Adrenal gland (tissue), 12 donors: ENCODE results near the gene SPECC1L. TPM values are rescaled to one million over a fixed set of nuclear protein-coding genes. Genes with fewer than 3 reads are reported as not detected.

ENCODE experiments used
- DNase-seq, 7 donors: peaks; one replicate each; pipeline ENCODE4 v3.0.0-alpha.2; 2019 to 2020
- H3K27ac ChIP-seq, 5 donors: fragments of 200-600 bp; sonication (generic) in 4 of 5; 1 replicate in 3 of 5; 2 replicates in 2 of 5; pipeline versions ENCODE4 v1.5.1 to v1.8.0; 2016 to 2020; ENCODE audit warnings: mild to moderate bottlenecking in 1 of 5
- H3K27me3 ChIP-seq: fragments of 200-600 bp; 2 replicates; pipeline ENCODE4 v1.8.0; 2021
- H3K36me3 ChIP-seq, 2 donors: fragments of 200-600 bp; replicated peaks in 1 of 2; 1 replicate in 1 of 2; 2 replicates in 1 of 2; pipeline versions ENCODE4 v1.5.1 to v1.8.0; 2018 to 2022
- H3K4me1 ChIP-seq, 2 donors: fragments of 200-600 bp; replicated peaks in 1 of 2; 1 replicate in 1 of 2; 2 replicates in 1 of 2; pipeline versions ENCODE4 v1.5.1 to v1.8.0; 2018 to 2021
- H3K4me3 ChIP-seq, 4 donors: fragments of 200-600 bp; sonication (generic) in 3 of 4; one replicate each; pipeline ENCODE4 v1.5.1; 2016 to 2018
- H3K9me3 ChIP-seq, 3 donors: fragments of 200-600 bp; sonication (generic) in 1 of 3; replicated peaks in 1 of 3; 1 replicate in 2 of 3; 2 replicates in 1 of 3; pipeline versions ENCODE4 v1.5.1 to v1.8.0; 2016 to 2021
- CTCF ChIP-seq, 6 experiments: fragments of 450-650 bp in 4 of 6; fragments of 200-600 bp in 2 of 6; sonication (generic) in 1 of 6; IDR thresholded peaks; 1 replicate in 5 of 6; 2 replicates in 1 of 6; pipeline versions ENCODE4 v1.5.1 to v1.8.0; 2016 to 2021; ENCODE audit warnings: antibody characterized with exemption in 6 of 6, mild to moderate bottlenecking in 2 of 6, moderate library complexity in 1 of 6
- POLR2A ChIP-seq, 2 donors: fragments of 450-650 bp; IDR thresholded peaks; one replicate each; pipeline ENCODE4 v1.6.1; 2017; ENCODE audit warnings: antibody characterized with exemption in 2 of 2, mild to moderate bottlenecking in 2 of 2, moderate library complexity in 1 of 2
- WGBS, 4 donors: extraction: QIAGEN DNeasy Blood & Tissue Kit in 2 of 4; methylation state at CpG; one replicate each; pipeline versions ENCODE4 v1.1.5 to v1.1.7; 2013 to 2017; 5-methylcytosine and 5-hydroxymethylcytosine counted together
- intact Hi-C, 2 donors: fragments of 100-400 bp; cut with DNase I; formaldehyde crosslinking; loops; one replicate each; pipeline versions ENCODE4 v1.14.1 to v1.15.0; 2022 to 2023
- polyA plus RNA-seq, 3 donors: library from polyadenylated mRNA; stranded (reverse); fragments of 200-250 nt in 2 of 3; fragments of 350-450 nt in 1 of 3; fragmentation: Illumina TruSeq in 1 of 3; extraction: RNeasy Lipid Tissue Mini Kit (QIAGEN cat#74804) in 1 of 3; gene quantifications; one replicate each; pipeline ENCODE4 v1.2.3, GENCODE V29; 2013 to 2014
- total RNA-seq, 9 donors: library from RNA; depleted of rRNA in 4 of 9; stranded (reverse); fragments of >200 nt in 4 of 9; fragments of 120-200 nt in 1 of 9; fragmentation: NEBNext Ultra II Directional in 1 of 9; extraction: Animal tissue kit (Norgen Biotek cat#: 25700) in 1 of 9; gene quantifications; one replicate each; pipeline versions ENCODE4 v1.1.0 to v1.2.4, GENCODE V29; 2013 to 2023
- donor health status: healthy with polysubstance abuse.
- donor health status: Bipolar disorder and iron deficiency.
- donor health status: DM: yes; HTN: yes; CAD: no.
- donor health status: DM: no; HTN: no; CAD: no.
- donor health status: DM: no; HTN: no; CAD: no.
- donor health status: DM: yes; HTN: yes; CAD: no.

SPECC1L gene
- total and polyA plus RNA-seq, 12 donors: 7.2 to 121 (median 43.5) TPM

- H3K36me3 ChIP-seq: peaks cover 0 to 29% of the 10 kb centered on the region in 2 donors
- TF ChIP-seq POLR2A (IDR thresholded peaks at IDR 0.05) (no peak), CTCF (IDR thresholded peaks at IDR 0.05) (no peak)
- no peaks in the 10 kb centered on the region for H3K9me3 ChIP-seq
- no peak overlapping the region for H3K4me3 ChIP-seq
- H3K27me3 ChIP-seq: no peaks in the 10 kb centered on the region
- no peak overlapping the region for H3K27ac ChIP-seq
- WGBS, 4 donors: 81 to 88% (median 82%) methylated on average over 6 to 7 of the region's 7 CpGs; no CpG with 5 or more reads in 1 of the 4 donors
- peaks cover 15 to 31% of the 10 kb centered on the region in 2 donors for H3K4me1 ChIP-seq
- intact Hi-C loops: no loop called here
- DNase-seq: peak in 2 of 7 donors; percentile 12 to 16
These were observed 141.6 kb downstream of the SPECC1L start for GRCh38 chr22:24412274-24412673.

GRCh38 chr22:24413271-24413670 lies 142.6 kb downstream of the SPECC1L start:
- Histone ChIP-seq H3K27me3 (no peaks in the 10 kb centered on the region), H3K27ac (no peak overlapping the region), H3K4me1 (peaks cover 15 to 22% of the 10 kb centered on the region in 2 donors), H3K9me3 (no peaks in the 10 kb centered on the region), H3K36me3 (peaks cover 0 to 29% of the 10 kb centered on the region in 2 donors), H3K4me3 (no peak overlapping the region)
- no peak for DNase-seq
- TF ChIP-seq POLR2A (IDR thresholded peaks at IDR 0.05) (no peak), CTCF (IDR thresholded peaks at IDR 0.05) (no peak)
- WGBS, 4 donors: 94 to 99% (median 97%) methylated on average over 9 of the region's 9 CpGs
- intact Hi-C loops: no loop called here

GRCh38 chr22:24413736-24414385 lies 143.2 kb downstream of the SPECC1L start:
- TF ChIP-seq POLR2A (IDR thresholded peaks at IDR 0.05) (no peak), CTCF (IDR thresholded peaks at IDR 0.05) (no peak)
- H3K27me3 ChIP-seq: no peaks in the 10 kb centered on the region
- WGBS, 4 donors: 78 to 85% (median 80%) methylated on average over 18 of the region's 18 CpGs
- no peaks in the 10 kb centered on the region for H3K9me3 ChIP-seq
- H3K27ac ChIP-seq: peak overlapping the region in 1 of 5 donors; percentile 23
- no peak overlapping the region for H3K4me3 ChIP-seq
- DNase-seq: peak in 1 of 7 donors; percentile 14
- H3K36me3 ChIP-seq: peaks cover 0 to 29% of the 10 kb centered on the region in 2 donors
- H3K4me1 ChIP-seq: peaks cover 15 to 16% of the 10 kb centered on the region in 2 donors
- intact Hi-C loops: no loop called here

- peak overlapping the region in 1 of 5 donors; percentile 23 for H3K27ac ChIP-seq
These were observed 143.9 kb downstream of the SPECC1L start for GRCh38 chr22:24414523-24414922.

More at GRCh38 chr22:24414523-24414922, 143.9 kb downstream of the SPECC1L start:
- 82 to 93% (median 88%) methylated on average over 10 to 21 of the region's 21 CpGs for WGBS, 4 donors
- intact Hi-C loops: no loop called here
- Histone ChIP-seq H3K4me3 (no peak overlapping the region), H3K9me3 (no peaks in the 10 kb centered on the region), H3K36me3 (peaks cover 0 to 29% of the 10 kb centered on the region in 2 donors), H3K27me3 (no peaks in the 10 kb centered on the region), H3K4me1 (peaks cover 9 to 10% of the 10 kb centered on the region in 2 donors)
- TF ChIP-seq CTCF (IDR thresholded peaks at IDR 0.05) (no peak), POLR2A (IDR thresholded peaks at IDR 0.05) (no peak)
- DNase-seq: no peak
